Heart left ventricle (tissue), 13 donors: ENCODE results near the gene ASB6.

ENCODE experiments used
- CTCF ChIP-seq, 12 donors: fragments of 200-600 bp; sonication (generic) in 4 of 12; IDR thresholded peaks; one replicate each; pipeline versions ENCODE4 v1.5.0 to v1.8.0; 2018 to 2022; ENCODE audit warnings: antibody characterized with exemption in 12 of 12, mild to moderate bottlenecking in 5 of 12
- POLR2A ChIP-seq, 2 donors: fragments of 450-650 bp; IDR thresholded peaks; one replicate each; pipeline ENCODE4 v1.6.1; 2017; ENCODE audit warnings: antibody characterized with exemption in 2 of 2, mild to moderate bottlenecking in 2 of 2, moderate library complexity in 2 of 2
- donor health status: ischemic (EF 13 %, LVEDD 7.1; RV severe dilation, severe dysfunction).
- donor health status: DM: no; HTN: yes; CAD: no.
- donor health status: DM: no; HTN: no; CAD: no.
- donor health status: ischemic (EF 25% LVEDD 6.9; RV normal size, moderate dysfunction).
- donor health status: ischemic (EF 25% LVEDD 5.7; RV mildly dilated, moderate dysfunction).
- donor health status: ischemic (EF 35%, LVEDD 5.7; RV mildly dilated, moderate dysfunction).
- donor health status: nonischemic (EF 11% LVEDD 7.7; RV severe dilation, severe dysfunction).
- donor health status: DM: yes; HTN: yes; CAD: no.
- donor health status: PGD.
- donor health status: ischemic (EF 29% LVEDD 5.4; RV normal size, mild dysfunction).
- donor health status: nonischemic (EF 23%, LVEDD 6.1; RV moderate dilation, normal function).

GRCh38 chr9:129665389-129665775, 23.4 kb upstream of the ASB6 start, which contains the start of gene PRRX2:
- TF ChIP-seq CTCF (IDR thresholded peaks at IDR 0.05) (no peak), POLR2A (IDR thresholded peaks at IDR 0.05) (no peak)
